Right ventricle myocardium superior (tissue), 1 donor: ENCODE data around the gene ZNF335. TPM values are rescaled to one million over a fixed set of nuclear protein-coding genes. Genes with fewer than 3 reads are reported as not detected.
"Not testable (repeated sequence)": the region's sequence is repeated elsewhere in the genome, so short reads cannot be mapped to it uniquely, and the experiment has no call there.

Source experiments
- ATAC-seq: fragments of 200-7000 bp; cut with Tn5 transposase; one replicate; pipeline ENCODE4 v1.9.1; 2020; ENCODE audit warnings: mild to moderate bottlenecking; ENCODE audit not compliant: poor library complexity
- DNase-seq: peaks from one replicate; pipeline ENCODE4 v3.0.0-alpha.2; 2020
- intact Hi-C: fragments of 100-400 bp; cut with DNase I; formaldehyde crosslinking; loops from one replicate; pipeline ENCODE4 v1.11.2; 2022
- total RNA-seq: library from RNA; stranded (reverse); fragmentation: NEBNext Ultra II Directional; extraction: Animal tissue kit (Norgen Biotek cat#: 25700); gene quantifications from one replicate; pipeline ENCODE4 v1.2.1, GENCODE V29; 2021
- donor health status: DM: no; HTN: yes; CAD: no; lungs with severe emphysema.

Gene ZNF335
- total RNA-seq, 1 donor from 2014 or later, result 7.6 TPM

DNA sequence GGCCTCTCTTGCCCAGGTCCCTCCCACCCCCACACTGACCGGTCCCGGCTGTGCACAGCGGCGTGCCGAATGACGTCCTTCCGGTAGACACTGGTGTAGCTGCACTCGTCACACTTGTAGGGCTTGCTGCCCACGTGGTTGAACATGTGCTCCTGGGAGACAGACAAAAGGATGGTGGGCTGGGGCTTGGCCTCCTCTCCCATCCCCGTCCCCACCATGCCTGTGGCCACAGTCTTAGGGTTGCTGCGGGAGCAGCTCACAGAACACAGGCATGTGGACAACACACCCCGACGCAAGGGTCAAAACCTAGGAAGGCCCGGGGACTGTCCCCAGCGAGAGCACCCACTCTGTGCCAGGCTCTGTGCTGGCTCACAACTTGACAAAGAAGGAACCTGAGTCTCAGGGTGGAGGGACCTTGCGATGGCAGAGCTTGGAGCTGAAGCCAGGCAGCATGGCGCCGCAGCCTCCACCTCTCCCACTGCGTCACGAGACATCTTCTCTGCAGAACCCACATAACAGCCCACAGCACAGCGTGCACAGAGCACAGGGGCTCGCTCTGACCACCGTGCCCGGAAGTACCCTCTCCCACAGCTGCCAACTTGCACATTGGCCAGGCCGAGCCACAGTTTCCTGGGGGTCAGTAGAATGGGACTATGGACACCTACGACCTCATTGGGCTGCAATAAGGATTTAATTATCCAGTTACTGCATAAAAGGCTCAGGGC lies 9.8 kb downstream of the ZNF335 start:
- intact Hi-C loops, result no loop called here
- no peak for ATAC-seq
- peak; percentile 31 for DNase-seq

DNA sequence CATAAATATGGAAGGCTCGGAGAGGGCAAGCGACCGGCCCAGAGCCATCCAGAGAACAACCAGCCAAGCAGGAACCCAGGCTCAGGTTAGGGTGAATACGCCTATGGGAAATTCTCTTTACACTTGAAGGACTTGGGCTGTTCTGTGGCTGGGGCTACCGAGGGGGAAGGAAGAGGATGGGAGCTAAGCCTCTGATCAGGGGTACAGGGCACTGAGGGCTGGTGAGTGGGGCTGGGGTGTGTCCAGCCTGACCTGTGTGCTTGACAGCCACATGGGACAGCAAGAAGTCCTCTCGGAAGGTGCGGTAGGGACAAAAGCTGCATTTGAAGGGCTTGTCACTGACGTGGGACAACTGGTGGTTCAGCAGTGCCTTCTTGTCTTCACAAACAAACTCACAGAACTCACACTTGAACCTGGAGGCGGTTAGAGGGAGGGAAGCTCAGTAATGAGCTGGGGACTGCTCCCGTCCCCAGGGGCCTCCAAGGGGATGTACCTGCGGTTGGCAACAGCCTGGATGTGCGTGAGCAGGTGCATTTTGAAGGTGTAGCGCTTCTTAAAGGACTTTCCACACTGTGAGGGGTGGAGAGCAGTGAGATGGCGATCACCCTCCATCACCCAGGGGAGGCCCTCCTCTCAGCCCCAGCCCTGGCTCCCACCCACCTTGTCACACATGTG lies 11.9 kb downstream of the ZNF335 start:
- ATAC-seq (no peak), DNase-seq (peak; percentile 30)
- intact Hi-C loops, result no loop called here

DNA sequence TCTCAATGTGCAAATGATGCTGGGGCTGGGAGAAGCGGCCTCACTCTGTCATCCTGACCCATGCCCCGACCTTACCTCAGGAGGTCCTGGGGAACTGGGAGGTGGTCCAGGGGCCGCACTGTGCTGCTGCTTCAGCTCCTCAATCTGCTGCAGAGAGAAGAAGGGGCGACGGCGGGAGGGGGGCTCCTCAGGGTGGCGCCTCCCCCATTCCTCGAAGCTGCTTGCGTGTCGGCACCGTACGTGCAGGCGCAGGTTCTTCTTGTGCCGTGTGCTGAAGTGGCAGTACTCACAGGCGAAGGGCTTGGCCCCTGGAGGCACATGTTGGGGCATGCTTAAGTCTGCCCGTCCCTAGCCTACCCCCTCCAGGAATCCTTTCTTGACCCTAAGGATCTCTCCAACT lies 12.9 kb downstream of the ZNF335 start:
- intact Hi-C loops, result no loop called here
- ATAC-seq (no peak), DNase-seq (peak; percentile 39)

- DNase-seq (peak; percentile 4), ATAC-seq (no peak)
- intact Hi-C loops, result no loop called here
Observed at GRCh38 chr20:45958593-45958992, 13.4 kb downstream of the ZNF335 start.

- ATAC-seq (no peak), DNase-seq (peak; percentile 25)
- intact Hi-C loops, result no loop called here
Observed at GRCh38 chr20:45957021-45957941, 14.7 kb downstream of the ZNF335 start.

GRCh38 chr20:45956326-45956725 lies 15.7 kb downstream of the ZNF335 start:
- peak; percentile 23 for DNase-seq
- intact Hi-C loops, ATAC-seq: not testable (repeated sequence)

GRCh38 chr20:45953672-45954071 lies 18.3 kb downstream of the ZNF335 start:
- ATAC-seq (no peak), DNase-seq (peak; percentile 30)
- intact Hi-C loops, result no loop called here

GRCh38 chr20:45952861-45953260 lies 19.1 kb downstream of the ZNF335 start:
- intact Hi-C loops, result no loop called here
- no peak for ATAC-seq
- DNase-seq, result peak; percentile 17

DNA sequence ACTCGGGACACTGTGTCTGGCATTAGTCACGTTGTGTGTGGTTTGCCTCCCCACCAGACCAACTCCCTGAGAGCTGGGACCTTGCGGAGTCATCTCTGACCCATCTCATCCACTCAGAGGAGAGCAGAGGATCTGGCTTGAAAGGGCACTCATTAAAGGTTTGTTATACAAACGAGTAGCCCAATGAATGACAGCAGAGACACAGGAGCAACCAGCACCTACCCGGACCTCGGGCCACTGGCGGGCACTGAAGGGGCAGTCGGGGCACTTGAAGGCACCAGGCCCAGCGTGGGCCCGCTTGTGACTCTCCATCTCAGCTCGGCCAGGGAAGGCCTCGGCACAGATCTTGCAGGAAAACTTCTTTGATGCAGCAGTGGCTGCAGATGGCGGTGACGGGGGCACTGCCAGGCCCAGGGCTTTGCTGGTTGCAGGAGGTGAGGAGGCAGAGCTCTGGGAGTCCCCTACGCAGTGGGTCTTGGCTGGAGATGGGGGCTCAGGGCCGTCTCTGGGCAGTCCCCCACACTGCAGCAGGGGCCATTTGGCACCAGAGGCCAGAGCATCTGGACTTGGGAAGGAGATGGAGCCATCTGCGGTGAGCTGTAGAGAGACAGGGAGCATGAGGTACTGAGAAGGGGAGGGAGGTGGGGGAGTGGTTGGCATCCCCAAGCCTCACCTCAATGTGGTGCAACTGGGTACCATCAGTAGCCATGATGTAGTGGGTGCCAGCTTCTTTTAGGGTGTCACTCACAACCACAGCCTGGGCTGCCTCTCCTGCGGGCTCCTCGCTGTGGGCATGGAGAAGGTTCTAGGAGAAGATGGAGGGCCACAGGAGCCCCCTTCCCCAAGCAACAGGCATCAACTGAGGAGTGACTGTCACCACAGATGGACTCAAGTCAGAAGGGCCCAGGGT lies 19.8 kb downstream of the ZNF335 start:
- DNase-seq, result no peak
- intact Hi-C loops, result no loop called here
- ATAC-seq, result no peak

- no peak for ATAC-seq
- intact Hi-C loops, result no loop called here
Observed at GRCh38 chr20:45950330-45950646, 21.7 kb downstream of the ZNF335 start.

DNA sequence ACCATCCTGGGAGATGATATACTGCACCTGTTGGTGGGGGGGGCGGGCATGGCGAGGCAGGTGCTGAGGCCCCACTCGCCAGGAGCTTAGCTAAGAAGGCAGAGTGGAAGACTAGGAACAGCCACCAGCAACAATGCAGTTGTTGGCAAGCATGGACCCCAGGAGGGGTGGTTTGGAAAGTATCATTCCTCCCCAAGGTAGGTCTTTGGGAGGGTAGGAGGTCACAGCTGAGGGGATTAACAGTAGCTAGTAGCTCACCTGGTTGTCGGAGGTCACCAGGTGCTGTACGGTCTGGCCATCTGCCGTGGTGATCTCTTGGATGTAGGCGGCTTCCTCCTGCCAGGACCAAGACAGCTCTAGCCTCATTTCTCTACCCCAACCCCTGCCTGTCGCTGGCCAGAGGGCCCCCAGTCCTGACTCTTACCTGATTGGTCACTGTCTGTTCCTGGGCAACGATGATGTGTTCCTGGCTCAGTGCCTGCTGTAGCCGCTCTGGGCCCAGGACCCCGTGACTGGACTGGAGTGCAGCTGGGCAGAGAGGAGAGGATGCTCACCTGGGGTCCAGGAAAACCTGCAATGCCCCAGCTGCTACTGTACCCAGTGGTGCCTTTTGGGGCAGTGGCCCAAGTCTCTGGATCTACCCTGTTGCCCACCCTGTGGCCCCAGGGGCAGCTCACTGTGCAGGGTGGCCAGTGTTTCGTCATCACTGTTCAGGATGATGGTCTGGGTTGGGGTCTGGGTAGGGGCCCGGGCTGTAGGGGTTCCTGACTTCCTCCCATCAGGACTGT lies 22.3 kb downstream of the ZNF335 start:
- DNase-seq (no peak), ATAC-seq (no peak)
- intact Hi-C loops, result no loop called here

More at GRCh38 chr20:45950330-45950646, 21.7 kb downstream of the ZNF335 start:
- no peak for DNase-seq

DNA sequence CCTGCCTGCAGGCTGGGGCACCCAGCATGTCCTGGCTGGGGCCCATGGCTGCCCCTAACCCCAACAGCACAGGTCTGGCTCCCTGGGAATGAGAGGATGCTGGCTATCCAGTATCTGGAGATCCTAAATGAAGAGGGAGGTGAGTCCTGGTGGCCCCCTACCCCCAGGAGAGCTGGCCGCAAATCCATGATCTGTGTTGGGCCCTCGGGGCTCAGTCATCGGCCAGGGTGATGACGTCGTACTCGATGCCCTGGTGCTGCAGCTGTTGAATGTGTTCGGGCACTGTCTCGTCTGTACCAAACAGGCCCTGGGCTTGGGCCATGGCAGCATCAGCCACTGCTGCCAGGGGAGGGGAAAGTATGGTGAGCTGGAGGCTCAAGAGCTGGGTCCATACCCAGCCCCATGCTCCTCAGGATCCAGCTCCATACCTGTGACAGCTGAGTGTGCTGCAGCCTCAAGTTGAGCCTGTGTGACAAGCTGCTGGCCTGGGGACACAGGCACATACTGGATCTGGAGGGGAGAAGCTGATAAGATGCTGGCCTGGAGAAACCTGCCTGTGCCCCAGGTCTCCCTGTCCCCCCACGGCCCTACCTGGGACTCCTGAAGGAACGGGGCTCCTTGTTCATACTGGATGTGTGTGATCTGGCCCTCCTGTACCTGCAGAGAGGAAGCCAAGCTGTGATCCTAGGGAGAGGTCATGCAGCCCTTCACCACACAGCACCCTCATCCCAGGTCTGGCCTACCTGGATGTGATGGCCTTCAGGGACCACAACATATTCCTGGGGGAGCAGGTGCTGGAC lies 23.1 kb downstream of the ZNF335 start:
- no peak for ATAC-seq

DNA sequence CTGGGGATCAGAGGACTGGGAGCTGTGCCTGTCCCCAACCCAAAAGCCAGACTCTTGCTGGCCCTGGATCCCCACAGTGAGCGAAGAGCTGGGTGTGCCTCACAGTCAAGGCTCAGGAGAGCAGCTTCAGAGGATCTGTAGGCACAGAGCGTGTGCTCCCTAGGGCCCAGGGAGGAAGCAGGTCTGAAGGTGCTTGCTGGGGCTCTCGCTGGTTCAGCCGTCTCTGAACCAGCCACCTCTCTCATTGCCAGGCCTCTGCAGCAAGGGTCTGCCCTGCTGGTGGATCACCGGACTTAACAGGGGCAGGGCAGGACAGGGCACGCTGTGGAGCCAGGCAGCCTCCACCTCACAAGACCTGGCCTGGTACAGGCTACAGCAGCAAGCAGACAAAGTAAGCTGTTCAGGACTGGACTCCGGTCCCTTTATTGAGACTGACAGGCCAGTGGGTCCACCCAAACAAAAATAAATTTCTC lies 23.7 kb downstream of the ZNF335 start:
- intact Hi-C loops, result no loop called here
- no peak for DNase-seq
- no peak for ATAC-seq

More for the DNA sequence above, 23.1 kb downstream of the ZNF335 start:
- DNase-seq, result no peak
- intact Hi-C loops, result no loop called here

- intact Hi-C loops, result no loop called here
- no peak for ATAC-seq
- no peak for DNase-seq
Observed at GRCh38 chr20:45947110-45947866, 24.7 kb downstream of the ZNF335 start.

GRCh38 chr20:45946149-45946970 lies 25.6 kb downstream of the ZNF335 start:
- ATAC-seq, result peak; percentile 38
- peak; percentile 66 for DNase-seq
- intact Hi-C loops, result no loop called here
